K562 (cell line): ENCODE measurements around the gene FAM111B. TPM values are rescaled to one million over a fixed set of nuclear protein-coding genes. Genes with fewer than 3 reads are reported as not detected.

ENCODE experiments used
- E2F5 ChIP-seq: sonication (generic); formaldehyde crosslinking; IDR thresholded peaks from 2 replicates; pipeline ENCODE4 v1.8.0; 2022; ENCODE audit warnings: mild to moderate bottlenecking, missing genetic modification reagents
- ETV5 ChIP-seq: sonication (generic); formaldehyde crosslinking; IDR thresholded peaks from 2 replicates; pipeline ENCODE4 v1.4.0; 2020; ENCODE audit warnings: low read depth, mild to moderate bottlenecking, missing genetic modification reagents
- GATAD2A ChIP-seq: fragments of 450-650 bp; IDR thresholded peaks from 2 replicates; pipeline ENCODE4 v1.6.1; 2017
- HNRNPL ChIP-seq: fragments of 200-400 bp; formaldehyde crosslinking; IDR thresholded peaks from 2 replicates; pipeline ENCODE4 v1.6.1; 2017; ENCODE audit warnings: low read depth, mild to moderate bottlenecking, low read length
- SAP30 ChIP-seq: fragments of 200-600 bp; sonication (generic); IDR thresholded peaks from 2 replicates; pipeline ENCODE4 v1.6.1; 2012; ENCODE audit warnings: borderline replicate concordance, low read depth, mild to moderate bottlenecking, moderate library complexity, low read length, control low read depth, inconsistent platforms; ENCODE audit not compliant: insufficient read depth, poor library complexity, severe bottlenecking
- SIRT6 ChIP-seq: IDR thresholded peaks from one replicate; pipeline ENCODE4 v1.6.1; 2012; ENCODE audit warnings: low read depth, mild to moderate bottlenecking, control low read depth, inconsistent platforms, low read length, moderate library complexity
- SMAD3 ChIP-seq: fragments of 450-650 bp; formaldehyde crosslinking; conservative IDR thresholded peaks from 2 replicates; pipeline ENCODE4 v1.4.0; 2020; ENCODE audit warnings: mild to moderate bottlenecking
- STAG1 ChIP-seq: sonication (generic); formaldehyde crosslinking; IDR thresholded peaks from 2 replicates; pipeline ENCODE4 v1.5.0; 2020; ENCODE audit warnings: missing genetic modification reagents, borderline replicate concordance
- THAP12 ChIP-seq: fragments of 250-450 bp; sonication (Bioruptor Pico); IDR thresholded peaks from 2 replicates; pipeline ENCODE4 v1.9.0; 2021; ENCODE audit warnings: mild to moderate bottlenecking, inconsistent platforms
- ZFP36 ChIP-seq: fragments of 150-350 bp; IDR thresholded peaks from 2 replicates; pipeline ENCODE4 v1.6.1; 2018; ENCODE audit warnings: low read length, low read depth; ENCODE audit not compliant: partially characterized antibody
- ZNF121 ChIP-seq: sonication (generic); formaldehyde crosslinking; conservative IDR thresholded peaks from 2 replicates; pipeline ENCODE4 v1.8.0; 2022; ENCODE audit warnings: missing genetic modification reagents
- ZNF311 ChIP-seq: fragments of 250-450 bp; sonication (Bioruptor Pico); IDR thresholded peaks from 2 replicates; pipeline ENCODE4 v1.4.0; 2020; ENCODE audit warnings: mild to moderate bottlenecking, moderate library complexity
- polyA plus RNA-seq, 8 experiments: library from polyadenylated mRNA; depleted of rRNA in 4 of 8; stranded (reverse) in 5 of 8; unstranded in 3 of 8; fragments of >200 nt; fragmentation: Nextera tagmentation in 2 of 8; fragmentation: Illumina TruSeq in 1 of 8; extraction: Ambion mirVana in 2 of 8; extraction: Trizol in 1 of 8; gene quantifications; 2 replicates each; pipeline versions ENCODE4 v1.2.1 to v1.2.3, GENCODE V29; 2011 to 2014; ENCODE audit warnings: inconsistent platforms in 1 of 8, missing spikeins in 1 of 8
- total RNA-seq, 7 experiments: library from RNA; depleted of rRNA in 6 of 7; stranded (reverse); fragments of >200 nt in 6 of 7; fragmentation: Illumina TruSeq in 2 of 7; extraction: Trizol in 2 of 7; gene quantifications; 2 replicates each; pipeline versions ENCODE4 v1.2.1 to v1.2.3, GENCODE V29; 2011 to 2021; ENCODE audit warnings: low replicate concordance in 1 of 7
- TF ChIP-seq, protein P1 (sequence below): sonication (generic); formaldehyde crosslinking; IDR thresholded peaks from 2 replicates; pipeline ENCODE4 v1.8.1; 2022; ENCODE audit warnings: missing genetic modification reagents
- TF ChIP-seq, protein P2 (sequence below): fragments of 450-650 bp; formaldehyde crosslinking; IDR thresholded peaks from 2 replicates; pipeline ENCODE4 v1.4.0; 2020; ENCODE audit warnings: mild to moderate bottlenecking, moderate library complexity
- TF ChIP-seq, protein P3 (sequence below): sonication (generic); formaldehyde crosslinking; IDR thresholded peaks from 2 replicates; pipeline ENCODE4 v1.8.1; 2023; ENCODE audit warnings: missing genetic modification reagents, mild to moderate bottlenecking, borderline replicate concordance

The FAM111B gene
- total and polyA plus RNA-seq, 9 of the 15 experiments (the other 6 are each of a cell fraction or from before 2014, with no cell fraction given) = 0.01 to 0.33 (median 0.06) TPM; not detected in 5

DNA sequence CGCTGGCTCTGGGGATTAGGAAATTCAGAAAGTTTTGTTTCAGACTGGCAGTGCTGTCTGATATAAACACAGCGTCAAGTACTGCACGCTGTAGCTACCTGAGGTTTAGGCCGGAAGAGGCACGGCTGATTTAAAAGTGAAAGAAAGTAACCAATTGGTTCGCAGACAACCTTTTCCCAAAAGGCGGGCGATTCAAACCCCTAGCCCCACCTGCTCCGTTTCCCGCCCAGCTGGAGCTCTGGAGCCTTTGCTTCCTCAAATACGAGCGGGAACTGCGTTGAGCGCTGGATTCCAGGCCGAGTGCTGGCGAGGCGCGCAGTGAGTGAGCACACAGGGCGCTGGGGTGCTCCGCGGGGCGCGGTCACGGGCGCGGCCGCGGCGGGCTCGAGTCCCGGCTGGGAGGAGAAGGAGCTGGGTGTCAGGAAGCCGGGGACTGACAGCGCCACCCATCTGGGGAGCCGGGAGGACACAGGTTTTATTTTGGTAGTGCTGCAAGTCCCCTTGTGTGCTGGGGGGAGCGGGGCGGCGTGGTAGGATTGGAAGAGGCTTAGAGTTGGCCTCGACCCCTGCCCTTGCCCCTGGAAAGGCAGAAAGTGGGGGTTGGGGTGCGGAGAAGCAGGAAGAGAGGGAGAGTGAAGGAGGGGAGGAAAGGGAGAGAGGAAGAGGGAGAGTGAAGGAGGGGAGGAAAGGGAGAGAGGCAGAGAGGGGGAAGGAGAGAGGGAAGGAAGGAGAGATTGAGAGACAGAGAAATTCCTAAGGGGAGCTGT is 37.7 kb downstream of the FAM111B start (continued):
- TF ChIP-seq THAP12 (CRISPR knock-in tag) (peak; percentile 41; the same call in 1 of the 2 replicates), HNRNPL (no peak), E2F5 (CRISPR knock-in tag) (peak; percentile 100), ETV5 (CRISPR knock-in tag) (peak; percentile 91), ZFP36 (no peak), SAP30 (peak; percentile 86), ZNF311 (no peak), STAG1 (peak; percentile 55; the same call in 1 of the 2 replicates), ZNF121 (CRISPR knock-in tag) (no peak; the same call in 1 of the 2 replicates), SIRT6 (no peak), GATAD2A (0 out of 2 replicates have a peak, but pooled peaks have one; percentile 17), SMAD3 (CRISPR knock-in tag) (no peak)
- TF ChIP-seq, protein P1, sequence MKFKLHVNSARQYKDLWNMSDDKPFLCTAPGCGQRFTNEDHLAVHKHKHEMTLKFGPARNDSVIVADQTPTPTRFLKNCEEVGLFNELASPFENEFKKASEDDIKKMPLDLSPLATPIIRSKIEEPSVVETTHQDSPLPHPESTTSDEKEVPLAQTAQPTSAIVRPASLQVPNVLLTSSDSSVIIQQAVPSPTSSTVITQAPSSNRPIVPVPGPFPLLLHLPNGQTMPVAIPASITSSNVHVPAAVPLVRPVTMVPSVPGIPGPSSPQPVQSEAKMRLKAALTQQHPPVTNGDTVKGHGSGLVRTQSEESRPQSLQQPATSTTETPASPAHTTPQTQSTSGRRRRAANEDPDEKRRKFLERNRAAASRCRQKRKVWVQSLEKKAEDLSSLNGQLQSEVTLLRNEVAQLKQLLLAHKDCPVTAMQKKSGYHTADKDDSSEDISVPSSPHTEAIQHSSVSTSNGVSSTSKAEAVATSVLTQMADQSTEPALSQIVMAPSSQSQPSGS = no peak
- TF ChIP-seq, protein P2, sequence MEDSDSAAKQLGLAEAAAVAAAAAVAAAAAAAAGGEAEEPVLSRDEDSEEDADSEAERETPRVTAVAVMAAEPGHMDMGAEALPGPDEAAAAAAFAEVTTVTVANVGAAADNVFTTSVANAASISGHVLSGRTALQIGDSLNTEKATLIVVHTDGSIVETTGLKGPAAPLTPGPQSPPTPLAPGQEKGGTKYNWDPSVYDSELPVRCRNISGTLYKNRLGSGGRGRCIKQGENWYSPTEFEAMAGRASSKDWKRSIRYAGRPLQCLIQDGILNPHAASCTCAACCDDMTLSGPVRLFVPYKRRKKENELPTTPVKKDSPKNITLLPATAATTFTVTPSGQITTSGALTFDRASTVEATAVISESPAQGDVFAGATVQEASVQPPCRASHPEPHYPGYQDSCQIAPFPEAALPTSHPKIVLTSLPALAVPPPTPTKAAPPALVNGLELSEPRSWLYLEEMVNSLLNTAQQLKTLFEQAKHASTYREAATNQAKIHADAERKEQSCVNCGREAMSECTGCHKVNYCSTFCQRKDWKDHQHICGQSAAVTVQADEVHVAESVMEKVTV (CRISPR knock-in tag) = no peak
- TF ChIP-seq, protein P3, sequence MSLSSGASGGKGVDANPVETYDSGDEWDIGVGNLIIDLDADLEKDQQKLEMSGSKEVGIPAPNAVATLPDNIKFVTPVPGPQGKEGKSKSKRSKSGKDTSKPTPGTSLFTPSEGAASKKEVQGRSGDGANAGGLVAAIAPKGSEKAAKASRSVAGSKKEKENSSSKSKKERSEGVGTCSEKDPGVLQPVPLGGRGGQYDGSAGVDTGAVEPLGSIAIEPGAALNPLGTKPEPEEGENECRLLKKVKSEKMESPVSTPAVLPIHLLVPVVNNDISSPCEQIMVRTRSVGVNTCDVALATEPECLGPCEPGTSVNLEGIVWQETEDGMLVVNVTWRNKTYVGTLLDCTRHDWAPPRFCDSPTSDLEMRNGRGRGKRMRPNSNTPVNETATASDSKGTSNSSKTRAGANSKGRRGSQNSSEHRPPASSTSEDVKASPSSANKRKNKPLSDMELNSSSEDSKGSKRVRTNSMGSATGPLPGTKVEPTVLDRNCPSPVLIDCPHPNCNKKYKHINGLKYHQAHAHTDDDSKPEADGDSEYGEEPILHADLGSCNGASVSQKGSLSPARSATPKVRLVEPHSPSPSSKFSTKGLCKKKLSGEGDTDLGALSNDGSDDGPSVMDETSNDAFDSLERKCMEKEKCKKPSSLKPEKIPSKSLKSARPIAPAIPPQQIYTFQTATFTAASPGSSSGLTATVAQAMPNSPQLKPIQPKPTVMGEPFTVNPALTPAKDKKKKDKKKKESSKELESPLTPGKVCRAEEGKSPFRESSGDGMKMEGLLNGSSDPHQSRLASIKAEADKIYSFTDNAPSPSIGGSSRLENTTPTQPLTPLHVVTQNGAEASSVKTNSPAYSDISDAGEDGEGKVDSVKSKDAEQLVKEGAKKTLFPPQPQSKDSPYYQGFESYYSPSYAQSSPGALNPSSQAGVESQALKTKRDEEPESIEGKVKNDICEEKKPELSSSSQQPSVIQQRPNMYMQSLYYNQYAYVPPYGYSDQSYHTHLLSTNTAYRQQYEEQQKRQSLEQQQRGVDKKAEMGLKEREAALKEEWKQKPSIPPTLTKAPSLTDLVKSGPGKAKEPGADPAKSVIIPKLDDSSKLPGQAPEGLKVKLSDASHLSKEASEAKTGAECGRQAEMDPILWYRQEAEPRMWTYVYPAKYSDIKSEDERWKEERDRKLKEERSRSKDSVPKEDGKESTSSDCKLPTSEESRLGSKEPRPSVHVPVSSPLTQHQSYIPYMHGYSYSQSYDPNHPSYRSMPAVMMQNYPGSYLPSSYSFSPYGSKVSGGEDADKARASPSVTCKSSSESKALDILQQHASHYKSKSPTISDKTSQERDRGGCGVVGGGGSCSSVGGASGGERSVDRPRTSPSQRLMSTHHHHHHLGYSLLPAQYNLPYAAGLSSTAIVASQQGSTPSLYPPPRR (CRISPR knock-in tag) = peak; percentile 92
